HG03558 (cell line): Measurements from ENCODE around the gene MAPK8IP3.
"Not testable (repeated sequence)": the region's sequence is repeated elsewhere in the genome, so short reads cannot be mapped to it uniquely, and the experiment has no call there.

ENCODE experiments used
- ATAC-seq: cut with Tn5 transposase; IDR thresholded peaks from one replicate; pipeline ENCODE4 v1.9.1; 2021; ENCODE audit warnings: moderate number of reproducible peaks; ENCODE audit not compliant: unreplicated experiment; ENCODE audit errors: extremely low read depth

MAPK8IP3 gene

DNA sequence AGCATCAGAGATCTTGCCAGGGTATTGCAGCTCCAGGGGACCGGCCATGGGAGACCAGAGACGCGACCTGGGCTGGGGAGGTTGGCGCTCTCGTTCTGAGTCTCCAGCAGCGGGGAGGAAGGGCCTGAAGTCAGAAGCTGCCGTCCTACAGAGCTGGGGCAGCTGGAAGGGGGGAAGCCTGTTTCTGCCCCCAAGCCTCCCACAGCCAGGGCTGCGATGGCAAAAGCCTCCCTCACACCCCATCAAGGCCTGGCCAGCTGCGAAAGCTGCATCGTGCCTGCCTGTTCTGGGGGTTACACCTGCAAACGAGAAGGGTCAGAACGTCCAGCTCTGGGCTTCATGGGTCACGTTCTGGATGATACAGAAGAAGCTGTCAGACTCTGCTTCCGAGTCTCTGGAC is 26.1 kb downstream of the MAPK8IP3 start:
- ATAC-seq, result no peak

DNA sequence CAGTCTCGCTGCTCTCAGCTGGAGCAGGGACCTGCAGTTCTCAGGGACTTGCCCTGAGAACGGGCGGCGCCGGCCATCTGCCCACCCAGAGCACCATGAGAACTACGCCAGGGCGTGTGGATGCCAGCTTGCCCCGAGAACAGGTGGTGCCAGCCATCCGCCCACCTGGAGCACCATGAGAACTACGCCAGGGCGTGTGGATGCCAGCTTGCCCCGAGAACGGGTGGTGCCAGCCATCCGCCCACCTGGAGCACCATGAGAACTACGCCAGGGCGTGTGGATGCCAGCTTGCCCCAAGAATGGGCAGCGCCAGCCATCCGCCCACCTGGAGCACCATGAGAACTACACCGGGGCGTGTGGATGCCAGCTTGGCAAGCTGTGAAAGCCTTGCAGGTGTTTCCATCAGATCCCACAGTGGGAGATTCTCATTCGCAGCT is 26.6 kb downstream of the MAPK8IP3 start:
- not testable (repeated sequence) for ATAC-seq

- no peak for ATAC-seq
Observed at GRCh38 chr16:1734123-1734522, 28.1 kb downstream of the MAPK8IP3 start.

DNA sequence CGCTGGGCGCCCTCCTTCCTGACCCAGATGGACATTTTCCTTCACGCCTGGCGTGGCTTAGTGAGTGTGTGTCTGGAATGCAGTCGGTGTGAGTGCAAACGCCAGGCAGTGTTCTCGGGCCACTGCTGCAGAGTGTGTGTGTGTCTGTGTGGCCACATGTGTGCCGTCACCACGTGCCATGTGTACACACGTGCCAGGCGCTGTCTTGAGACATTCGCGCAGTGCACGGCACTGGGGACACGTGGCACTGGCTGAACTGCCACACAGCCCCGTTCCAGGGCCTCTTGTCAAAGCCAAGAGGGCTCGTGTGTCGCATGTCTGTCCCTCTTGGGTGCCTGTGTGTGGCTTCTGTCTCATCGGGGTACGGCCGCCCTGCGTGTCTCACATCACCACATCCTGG is 28.8 kb downstream of the MAPK8IP3 start:
- no peak for ATAC-seq

DNA sequence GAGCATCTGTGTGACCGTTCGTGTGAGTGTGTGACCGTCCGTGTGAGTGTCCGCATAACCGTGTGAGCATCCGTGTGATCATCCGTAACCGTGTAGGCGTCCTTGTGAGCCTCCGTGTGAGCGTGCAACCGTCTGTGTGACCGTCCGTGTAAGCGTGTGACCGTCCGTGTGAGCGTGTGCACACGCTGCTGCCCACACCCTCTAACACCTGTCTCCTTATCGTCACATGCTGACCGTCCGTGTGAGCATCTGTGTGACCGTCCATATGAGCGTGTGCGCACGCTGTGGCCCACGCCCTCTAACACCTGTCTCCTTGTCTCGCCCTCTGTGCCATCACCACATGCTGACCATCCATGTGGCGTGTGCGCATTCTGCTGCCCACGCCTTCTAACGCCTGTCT is 34.2 kb downstream of the MAPK8IP3 start:
- ATAC-seq, result no peak

- no peak for ATAC-seq
Observed at GRCh38 chr16:1740781-1741490, 34.9 kb downstream of the MAPK8IP3 start.

- ATAC-seq, result no peak
Observed at GRCh38 chr16:1741553-1742165, 35.7 kb downstream of the MAPK8IP3 start.

GRCh38 chr16:1743376-1744337 is 37.7 kb downstream of the MAPK8IP3 start:
- ATAC-seq, result no peak

DNA sequence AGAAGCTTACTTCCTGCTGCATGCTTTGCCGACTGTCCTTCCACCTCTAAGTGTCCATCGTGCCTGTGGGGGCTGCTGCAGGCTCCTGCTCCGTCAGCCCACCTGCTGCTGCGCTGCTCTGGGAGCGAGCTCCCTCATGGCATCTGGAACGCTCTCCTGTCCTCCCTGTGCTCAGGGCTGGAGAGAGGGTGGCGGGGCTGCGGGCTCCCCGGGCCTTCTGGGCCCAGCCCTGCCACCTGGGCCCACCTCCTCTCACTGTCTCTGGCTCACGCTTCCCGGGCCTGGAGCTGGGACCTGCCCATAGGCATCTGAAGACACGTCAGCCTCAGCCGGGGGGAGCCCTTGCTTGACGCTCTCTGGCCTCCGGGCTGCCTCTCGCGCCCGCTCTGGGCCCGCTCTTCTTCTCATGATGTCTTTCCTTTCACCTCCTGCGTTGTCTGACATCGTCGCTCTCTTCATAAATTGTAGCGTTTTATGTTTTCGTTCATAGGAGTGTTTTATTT is 38.4 kb downstream of the MAPK8IP3 start:
- no peak for ATAC-seq

- ATAC-seq, result no peak
Observed at GRCh38 chr16:1745181-1745899, 39.3 kb downstream of the MAPK8IP3 start.

GRCh38 chr16:1745900-1746692 is 40.1 kb downstream of the MAPK8IP3 start:
- no peak for ATAC-seq

- ATAC-seq, result no peak
Observed at GRCh38 chr16:1746693-1747195, 40.7 kb downstream of the MAPK8IP3 start.

DNA sequence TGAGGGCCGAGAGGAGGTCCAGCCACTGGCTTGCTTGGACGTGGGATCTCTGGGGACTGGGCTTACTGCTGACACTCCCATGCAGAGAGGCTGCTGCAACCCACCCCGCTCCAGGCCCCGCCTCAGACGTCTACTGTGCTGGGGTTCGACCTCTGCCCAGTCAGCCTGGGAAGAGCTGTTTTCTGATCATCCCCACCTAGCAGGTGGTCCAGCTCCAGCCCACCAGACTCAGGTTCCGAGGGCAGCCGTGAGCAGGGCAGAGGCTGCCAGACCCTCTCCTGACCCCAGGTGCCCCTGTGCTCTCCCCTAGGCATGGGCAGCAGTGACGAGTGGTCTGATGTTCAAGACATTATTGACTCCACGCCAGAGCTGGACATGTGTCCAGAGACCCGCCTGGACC is 41.9 kb downstream of the MAPK8IP3 start:
- no peak for ATAC-seq

DNA sequence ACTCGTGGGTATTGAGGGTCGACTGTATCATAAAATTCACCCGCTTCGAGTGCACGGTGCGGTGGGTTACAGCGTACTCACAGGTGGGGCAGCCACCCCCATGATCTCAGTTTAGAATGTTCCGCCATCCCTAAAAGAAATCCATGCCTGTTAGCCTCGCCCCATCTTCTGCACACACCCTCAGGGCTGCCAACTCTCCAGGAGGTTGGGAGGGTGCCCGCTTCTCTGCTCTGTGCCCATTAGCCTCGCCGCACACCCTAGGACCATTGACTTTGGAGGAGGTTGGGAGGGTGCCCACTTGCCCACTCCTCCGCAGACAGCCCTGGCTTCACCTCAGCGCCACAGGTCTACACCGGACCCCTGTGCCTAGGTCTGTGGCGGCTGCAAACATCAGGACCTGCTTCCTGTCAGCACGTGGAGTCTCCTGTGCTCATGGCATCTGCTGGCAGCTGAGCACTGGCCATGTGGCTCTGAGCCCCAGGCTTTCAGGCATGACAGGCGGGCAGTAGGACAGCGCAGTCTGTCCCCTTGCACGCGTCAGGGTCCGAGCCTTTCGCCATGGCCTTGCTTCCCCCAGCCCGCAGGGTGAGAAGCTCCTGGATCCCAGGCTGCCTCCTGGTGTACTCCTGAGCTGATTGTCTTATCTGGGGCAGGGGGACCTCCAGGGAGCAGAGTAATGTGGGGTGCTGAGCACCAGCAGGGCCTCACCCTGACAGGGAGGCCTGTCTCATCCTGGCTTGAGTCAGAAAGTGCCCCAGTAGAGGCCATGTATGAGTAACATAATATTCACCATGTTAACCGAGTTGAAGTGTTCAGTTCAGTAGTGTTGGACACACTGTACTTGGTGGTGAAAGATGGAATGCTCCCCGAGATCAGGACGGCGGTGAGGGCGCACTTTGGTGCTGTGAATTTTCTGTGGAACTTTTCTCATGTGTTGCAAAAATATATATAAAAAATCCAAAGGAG is 43.4 kb downstream of the MAPK8IP3 start:
- ATAC-seq, result no peak

DNA sequence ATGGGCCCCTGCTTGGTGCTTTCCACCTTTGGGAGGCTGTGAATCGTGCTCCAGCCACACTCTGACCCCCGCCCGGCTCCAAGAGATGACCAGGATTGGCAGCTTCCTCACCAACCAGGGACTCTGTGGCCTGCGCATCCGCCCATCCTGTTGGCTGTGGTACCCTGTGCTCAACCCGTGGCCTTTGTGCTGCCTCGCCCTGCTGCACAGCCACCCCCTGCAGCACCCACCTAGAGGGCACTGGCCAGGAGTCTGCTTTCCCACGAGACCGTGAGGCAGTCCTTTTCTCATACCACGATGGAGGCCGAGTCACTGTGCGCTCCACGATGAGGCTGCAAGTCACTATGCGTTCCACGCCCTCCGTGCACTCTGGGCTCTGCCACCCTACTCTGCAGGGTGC is 46.0 kb downstream of the MAPK8IP3 start:
- no peak for ATAC-seq

DNA sequence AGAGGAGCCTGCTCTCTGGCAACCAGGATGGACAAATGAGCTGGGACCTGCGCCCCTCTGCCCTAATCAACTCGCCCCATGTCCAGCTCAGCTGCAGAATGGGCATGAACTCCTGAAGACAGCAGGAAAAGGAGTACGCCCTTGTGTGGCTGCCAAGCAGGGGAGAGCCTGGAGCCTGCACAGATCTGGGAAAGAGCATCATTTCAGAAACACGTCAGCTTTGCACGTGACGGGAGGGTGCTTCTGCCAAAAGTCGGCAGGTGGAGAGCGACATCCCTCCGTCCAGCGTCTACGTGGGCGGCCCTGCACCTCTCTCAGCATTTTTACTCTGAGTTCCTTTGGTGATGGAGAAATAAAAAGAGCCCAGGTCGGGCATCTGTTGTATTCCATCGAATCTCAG is 46.9 kb downstream of the MAPK8IP3 start:
- ATAC-seq, result no peak

DNA sequence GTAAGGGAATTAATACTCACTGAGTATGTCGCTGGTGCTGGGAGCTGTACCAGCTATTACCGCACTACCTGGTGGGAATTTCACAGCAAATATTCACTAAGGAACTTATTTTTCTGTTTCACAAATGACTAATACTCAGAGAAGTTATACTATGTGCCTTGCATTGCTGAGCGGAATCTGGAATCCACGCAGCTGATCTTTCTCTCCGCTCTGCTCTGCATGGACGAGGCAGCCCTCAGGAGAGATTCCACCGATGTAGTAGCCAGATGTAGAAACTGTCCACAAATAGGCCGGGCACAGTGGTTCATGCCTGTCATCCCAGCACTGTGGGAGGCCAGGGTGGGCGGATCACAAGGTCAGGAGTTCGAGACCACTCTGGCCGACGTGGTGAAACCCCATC is 48.2 kb downstream of the MAPK8IP3 start:
- ATAC-seq, result no peak
